22Rv1 (cell line): Measurements from ENCODE around the gene IGBP1.
"Not testable (repeated sequence)": the region's sequence is repeated elsewhere in the genome, so short reads cannot be mapped to it uniquely, and the experiment has no call there.

Experiments
- CTCF ChIP-seq: fragments of 450-650 bp; IDR thresholded peaks from 2 replicates; pipeline ENCODE4 v1.5.1; 2017; ENCODE audit warnings: mild to moderate bottlenecking
- ZFX ChIP-seq: fragments of 450-650 bp; IDR thresholded peaks from 2 replicates; pipeline ENCODE4 v1.6.1; 2017; ENCODE audit warnings: antibody characterized with exemption, borderline replicate concordance

GRCh38 chrX:70209570-70209969, 76.3 kb downstream of the IGBP1 start:
- TF ChIP-seq CTCF, ZFX: not testable (repeated sequence)
